ENCODE measurements around the gene CACNA1A. TPM values are rescaled to one million over a fixed set of nuclear protein-coding genes. Genes with fewer than 3 reads are reported as not detected.

The CACNA1A gene
- total RNA-seq, 1 experiment from 2014 or later, result 0.85 TPM

DNA sequence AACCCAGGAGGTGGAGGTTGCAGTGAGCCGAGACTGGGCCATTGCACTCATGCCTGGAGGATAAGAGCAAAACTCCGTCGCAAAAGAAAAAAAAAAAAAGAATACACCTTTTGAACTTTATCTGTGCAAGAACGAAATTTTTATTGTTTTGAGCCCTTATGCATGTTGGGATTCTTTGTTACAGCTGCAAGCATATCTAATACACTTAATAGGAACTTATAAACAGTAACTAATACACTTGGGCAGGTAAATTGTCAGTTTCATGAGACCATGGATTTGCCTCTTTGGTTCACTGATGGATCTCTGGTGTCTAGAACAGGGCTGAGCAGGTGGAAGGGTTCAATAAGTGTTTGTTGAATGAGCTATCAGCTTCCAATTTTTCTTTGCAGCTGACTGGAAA, 108.1 kb downstream of the CACNA1A start:
- CTCF ChIA-PET, result no interaction called here
- no peak overlapping the region for H3K4me3 Mint-ChIP-seq (ENCODE audit: low read depth, unreplicated experiment)
- intact Hi-C loops (cut with micrococcal nuclease; ENCODE audit: unreplicated experiment), result no loop called here

DNA sequence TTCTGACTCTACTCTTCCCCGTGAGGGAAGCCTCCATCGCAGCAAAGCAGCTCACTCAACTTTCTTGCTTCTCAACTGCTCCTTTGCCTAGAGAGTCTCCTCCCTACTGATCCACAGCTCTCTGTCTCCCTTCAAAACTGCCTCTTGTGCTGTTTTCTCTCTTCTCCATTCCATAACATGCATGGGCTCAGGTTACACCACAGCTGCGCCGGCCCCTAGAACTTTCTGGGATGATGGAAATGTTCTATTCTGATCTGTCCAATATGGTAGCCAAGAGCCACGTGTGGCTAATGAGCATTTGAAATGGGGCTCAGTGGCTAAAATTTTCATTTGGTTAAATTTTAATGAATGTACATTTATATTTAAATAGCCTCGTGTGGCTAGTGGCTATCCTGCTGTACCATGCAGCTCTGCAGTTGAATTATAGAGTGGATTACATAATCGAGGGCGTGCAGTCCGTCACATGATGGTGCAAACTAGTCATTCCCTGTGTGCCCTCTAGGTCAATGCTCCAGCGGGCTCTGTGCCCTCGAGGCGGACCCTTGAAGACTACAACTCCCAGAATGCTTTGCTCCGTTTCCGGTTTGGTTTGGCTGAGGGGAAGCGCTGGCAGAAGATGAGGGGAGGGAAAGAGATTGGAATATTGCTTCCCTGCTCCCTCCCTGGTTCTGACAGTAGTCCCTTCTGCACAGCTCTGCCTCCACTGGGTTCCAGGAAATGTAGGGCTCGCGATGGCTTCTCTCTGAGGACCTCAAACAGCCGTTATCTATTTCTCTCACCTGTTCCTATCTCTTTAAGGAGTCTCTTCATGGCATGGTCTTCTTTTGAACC, 109.8 kb downstream of the CACNA1A start:
- Mint-ChIP-seq H3K9me3 (ENCODE audit: low read depth, unreplicated experiment) (no peaks in the 10 kb centered on the region), H3K4me1 (ENCODE audit: low read depth, unreplicated experiment) (peaks cover 9% of the 10 kb centered on the region), H3K27ac (ENCODE audit: unreplicated experiment) (no peak overlapping the region), H3K36me3 (ENCODE audit: insufficient read depth, unreplicated experiment) (no peaks in the 10 kb centered on the region), H3K4me3 (ENCODE audit: low read depth, unreplicated experiment) (no peak overlapping the region), H3K27me3 (ENCODE audit: unreplicated experiment) (peaks cover 54% of the 10 kb centered on the region)
- CTCF ChIA-PET, result no interaction called here
- DNase-seq, result peak; percentile 16
- TF ChIP-seq, protein P1, sequence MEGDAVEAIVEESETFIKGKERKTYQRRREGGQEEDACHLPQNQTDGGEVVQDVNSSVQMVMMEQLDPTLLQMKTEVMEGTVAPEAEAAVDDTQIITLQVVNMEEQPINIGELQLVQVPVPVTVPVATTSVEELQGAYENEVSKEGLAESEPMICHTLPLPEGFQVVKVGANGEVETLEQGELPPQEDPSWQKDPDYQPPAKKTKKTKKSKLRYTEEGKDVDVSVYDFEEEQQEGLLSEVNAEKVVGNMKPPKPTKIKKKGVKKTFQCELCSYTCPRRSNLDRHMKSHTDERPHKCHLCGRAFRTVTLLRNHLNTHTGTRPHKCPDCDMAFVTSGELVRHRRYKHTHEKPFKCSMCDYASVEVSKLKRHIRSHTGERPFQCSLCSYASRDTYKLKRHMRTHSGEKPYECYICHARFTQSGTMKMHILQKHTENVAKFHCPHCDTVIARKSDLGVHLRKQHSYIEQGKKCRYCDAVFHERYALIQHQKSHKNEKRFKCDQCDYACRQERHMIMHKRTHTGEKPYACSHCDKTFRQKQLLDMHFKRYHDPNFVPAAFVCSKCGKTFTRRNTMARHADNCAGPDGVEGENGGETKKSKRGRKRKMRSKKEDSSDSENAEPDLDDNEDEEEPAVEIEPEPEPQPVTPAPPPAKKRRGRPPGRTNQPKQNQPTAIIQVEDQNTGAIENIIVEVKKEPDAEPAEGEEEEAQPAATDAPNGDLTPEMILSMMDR (IDR thresholded peaks at IDR 0.05; ENCODE audit: unreplicated experiment), result no peak
- intact Hi-C loops (cut with micrococcal nuclease; ENCODE audit: unreplicated experiment), result no loop called here
- no TSS peak for BruUV-seq (replicated peaks)

More for the DNA sequence above, 108.1 kb downstream of the CACNA1A start:
- H3K27me3 Mint-ChIP-seq (ENCODE audit: unreplicated experiment), result peaks cover 37% of the 10 kb centered on the region
- peaks cover 9% of the 10 kb centered on the region for H3K4me1 Mint-ChIP-seq (ENCODE audit: low read depth, unreplicated experiment)
- no TSS peak for BruUV-seq (replicated peaks)
- TF ChIP-seq, protein P1 (IDR thresholded peaks at IDR 0.05; ENCODE audit: unreplicated experiment), result no peak
- no peaks in the 10 kb centered on the region for H3K9me3 Mint-ChIP-seq (ENCODE audit: low read depth, unreplicated experiment)
- H3K36me3 Mint-ChIP-seq (ENCODE audit: insufficient read depth, unreplicated experiment), result no peaks in the 10 kb centered on the region
- H3K27ac Mint-ChIP-seq (ENCODE audit: unreplicated experiment), result no peak overlapping the region
- no peak for DNase-seq

- Mint-ChIP-seq H3K4me3 (ENCODE audit: low read depth, unreplicated experiment) (no peak overlapping the region), H3K4me1 (ENCODE audit: low read depth, unreplicated experiment) (no peaks in the 10 kb centered on the region), H3K9me3 (ENCODE audit: low read depth, unreplicated experiment) (no peaks in the 10 kb centered on the region), H3K27ac (ENCODE audit: unreplicated experiment) (no peak overlapping the region), H3K27me3 (ENCODE audit: unreplicated experiment) (peaks cover 8% of the 10 kb centered on the region), H3K36me3 (ENCODE audit: insufficient read depth, unreplicated experiment) (no peaks in the 10 kb centered on the region)
- TF ChIP-seq, protein P1 (IDR thresholded peaks at IDR 0.05; ENCODE audit: unreplicated experiment), result no peak
- intact Hi-C loops (cut with micrococcal nuclease; ENCODE audit: unreplicated experiment), result no loop called here
- DNase-seq, result no peak
- CTCF ChIA-PET, result no interaction called here
- no TSS peak for BruUV-seq (replicated peaks)
These were observed 123.7 kb downstream of the CACNA1A start for GRCh38 chr19:13382633-13382938.

DNA sequence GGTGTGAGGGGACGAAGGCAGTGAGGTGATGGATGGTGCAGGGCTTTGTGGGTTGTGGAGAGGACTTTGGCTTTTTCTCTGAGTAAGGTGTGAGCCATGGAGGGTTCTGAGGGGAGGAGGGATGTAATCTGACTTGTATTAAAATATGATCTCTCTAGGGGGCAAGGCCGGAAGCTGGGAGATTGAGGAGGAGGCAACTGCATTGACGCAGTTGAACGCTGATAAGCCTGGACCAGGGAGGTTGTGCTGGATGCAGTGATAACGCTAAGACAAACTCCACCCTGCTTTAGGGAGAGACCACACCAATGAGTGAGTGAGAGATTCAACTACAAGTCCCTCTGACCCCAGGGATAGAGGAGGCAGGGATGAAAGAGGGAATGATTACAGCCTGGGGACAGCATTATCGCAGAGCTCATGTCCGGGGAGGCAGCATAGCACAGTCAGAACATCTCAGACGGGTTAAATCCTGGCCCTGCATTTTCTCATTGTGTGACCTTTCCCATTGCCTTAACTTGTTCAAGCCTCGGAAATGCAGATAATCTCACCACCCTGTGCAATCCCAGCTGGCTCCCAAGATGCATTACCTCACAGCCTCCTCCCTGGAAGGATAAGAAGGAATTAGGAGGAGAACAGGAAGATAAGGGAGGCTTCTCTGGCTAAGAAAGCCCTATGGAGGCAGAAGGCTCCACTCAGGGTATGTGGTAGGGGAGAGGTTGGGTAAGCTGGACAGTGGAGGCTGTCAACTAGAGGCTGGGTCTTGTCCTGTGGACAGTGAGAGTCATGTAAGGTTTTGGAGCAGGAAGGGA, 124.2 kb downstream of the CACNA1A start:
- TF ChIP-seq, protein P1 (IDR thresholded peaks at IDR 0.05; ENCODE audit: unreplicated experiment), result no peak
- CTCF ChIA-PET, result no interaction called here
- intact Hi-C loops (cut with micrococcal nuclease; ENCODE audit: unreplicated experiment), result no loop called here
- H3K36me3 Mint-ChIP-seq (ENCODE audit: insufficient read depth, unreplicated experiment), result no peaks in the 10 kb centered on the region
- BruUV-seq (replicated peaks), result no TSS peak
- DNase-seq, result no peak
- H3K4me1 Mint-ChIP-seq (ENCODE audit: low read depth, unreplicated experiment), result no peaks in the 10 kb centered on the region
- H3K27ac Mint-ChIP-seq (ENCODE audit: unreplicated experiment), result no peak overlapping the region
- H3K9me3 Mint-ChIP-seq (ENCODE audit: low read depth, unreplicated experiment), result no peaks in the 10 kb centered on the region
- H3K4me3 Mint-ChIP-seq (ENCODE audit: low read depth, unreplicated experiment), result no peak overlapping the region
- peaks cover 3% of the 10 kb centered on the region for H3K27me3 Mint-ChIP-seq (ENCODE audit: unreplicated experiment)
